SK-N-SH (cell line): ENCODE results near the gene NEK10. TPM values are rescaled to one million over a fixed set of nuclear protein-coding genes. Genes with fewer than 3 reads are reported as not detected.

Source experiments
- CTCF ChIA-PET: fragments of 300-600, 350-600 bp; formaldehyde crosslinking; extraction: SDS; loops from one replicate; lab custom pipeline; 2021; lab: Yijun Ruan, JAX
- POLR2A ChIA-PET: fragments of 350-600 bp; sonication (Branson Sonifier 250); formaldehyde crosslinking; extraction: SDS; loops from one replicate; lab custom pipeline; 2020; ENCODE audit warnings: antibody characterized with exemption, inconsistent platforms; lab: Yijun Ruan, JAX
- DNase-seq: peaks from one replicate; pipeline ENCODE4 v3.0.0; 2012
- H2AFZ ChIP-seq: fragments of 200-600 bp; sonication (generic); 2 replicates; pipeline ENCODE4 v1.8.1; 2016; ENCODE audit warnings: antibody characterized with exemption, mild to moderate bottlenecking, low read depth
- H3F3A ChIP-seq: fragments of 200-600 bp; sonication (generic); replicated peaks from 2 replicates; pipeline ENCODE3; 2016; ENCODE audit warnings: antibody characterized with exemption, mild to moderate bottlenecking; ENCODE audit not compliant: insufficient read depth
- H3K27ac ChIP-seq, 2 experiments: fragments of 200-500 bp in 1 of 2; fragments of 200-600 bp in 1 of 2; sonication (Bioruptor generic) in 1 of 2; sonication (generic), shearing (Covaris generic) in 1 of 2; 2 replicates each; pipeline versions ENCODE4 v1.5.1 to v1.6.1; 2014 to 2016; ENCODE audit warnings: low read depth in 2 of 2, inconsistent platforms in 1 of 2, low read length in 1 of 2, mild to moderate bottlenecking in 1 of 2, mixed read lengths in 1 of 2
- H3K27me3 ChIP-seq: fragments of 200-600 bp; sonication (generic), shearing (Covaris generic); 2 replicates; pipeline ENCODE4 v1.6.1; 2016; ENCODE audit warnings: mixed run types; ENCODE audit not compliant: insufficient read depth
- H3K36me3 ChIP-seq, 2 experiments: fragments of 200-500 bp in 1 of 2; fragments of 200-600 bp in 1 of 2; sonication (Bioruptor generic) in 1 of 2; sonication (generic) in 1 of 2; replicated peaks in 1 of 2; 2 replicates each; pipeline versions ENCODE3 to v1.5.1; 2014 to 2016; ENCODE audit warnings: low read length in 1 of 2, mild to moderate bottlenecking in 1 of 2; ENCODE audit not compliant: insufficient read depth in 2 of 2, control insufficient read depth in 1 of 2
- H3K4me1 ChIP-seq, 2 experiments: fragments of 200-500 bp in 1 of 2; fragments of 200-600 bp in 1 of 2; sonication (Bioruptor generic) in 1 of 2; sonication (generic), shearing (Covaris generic) in 1 of 2; 2 replicates each; pipeline versions ENCODE4 v1.5.1 to v1.6.1; 2014 to 2016; ENCODE audit warnings: low read depth in 1 of 2, low read length in 1 of 2, mixed run types in 1 of 2; ENCODE audit not compliant: insufficient read depth in 2 of 2, control insufficient read depth in 1 of 2
- H3K4me2 ChIP-seq: fragments of 200-600 bp; sonication (generic), shearing (Covaris generic); 2 replicates; pipeline ENCODE4 v1.6.1; 2017; ENCODE audit warnings: mixed run types
- H3K4me3 ChIP-seq, 2 experiments: fragments of 200-500 bp in 1 of 2; fragments of 200-600 bp in 1 of 2; sonication (Bioruptor generic) in 1 of 2; sonication (generic), shearing (Covaris generic) in 1 of 2; 2 replicates each; pipeline versions ENCODE4 v1.5.1 to v1.8.1; 2014 to 2016; ENCODE audit warnings: low read depth in 2 of 2, inconsistent platforms in 1 of 2, low read length in 1 of 2, mild to moderate bottlenecking in 1 of 2, mixed read lengths in 1 of 2, moderate library complexity in 1 of 2
- H3K79me2 ChIP-seq: fragments of 200-600 bp; sonication (generic); 2 replicates; pipeline ENCODE4 v1.8.1; 2017; ENCODE audit warnings: mild to moderate bottlenecking; ENCODE audit not compliant: insufficient read depth
- H3K9ac ChIP-seq: fragments of 200-600 bp; sonication (generic); 2 replicates; pipeline ENCODE4 v1.6.1; 2017; ENCODE audit warnings: mixed run types
- H3K9me2 ChIP-seq: fragments of 200-600 bp; sonication (generic); 2 replicates; pipeline ENCODE4 v1.6.1; 2017; ENCODE audit warnings: mixed run types
- H3K9me3 ChIP-seq: fragments of 200-600 bp; sonication (generic); 2 replicates; pipeline ENCODE4 v1.6.1; 2017; ENCODE audit warnings: mixed run types, mild to moderate bottlenecking, moderate library complexity
- H4K20me1 ChIP-seq: fragments of 200-600 bp; sonication (generic); 2 replicates; pipeline ENCODE4 v1.6.1; 2017; ENCODE audit warnings: mild to moderate bottlenecking, mixed run types; ENCODE audit not compliant: insufficient read depth
- CHD2 ChIP-seq: fragments of 150-350 bp; IDR thresholded peaks from 2 replicates; pipeline ENCODE4 v1.6.1; 2018; ENCODE audit warnings: low read length; ENCODE audit not compliant: partially characterized antibody
- CTCF ChIP-seq: fragments of 200-600 bp; sonication (generic); IDR thresholded peaks from 2 replicates; pipeline ENCODE4 v1.6.1; 2017; ENCODE audit warnings: antibody characterized with exemption, mild to moderate bottlenecking, moderate library complexity
- EP300 ChIP-seq, 2 experiments: IDR thresholded peaks; 2 replicates each; pipeline versions ENCODE4 v1.4.0 to v1.6.1; 2012; ENCODE audit warnings: borderline replicate concordance in 1 of 2, low read depth in 1 of 2, low read length in 1 of 2
- EZH2phosphoT487 ChIP-seq: fragments of 200-600 bp; sonication (generic); IDR thresholded peaks from 2 replicates; pipeline ENCODE4 v1.6.1; 2017; ENCODE audit warnings: low read depth, mixed run types, mild to moderate bottlenecking, antibody characterized with exemption, moderate library complexity, borderline replicate concordance
- FOSL2 ChIP-seq: IDR thresholded peaks from 2 replicates; pipeline ENCODE4 v1.4.0; 2012; ENCODE audit warnings: low read depth, mild to moderate bottlenecking, moderate library complexity, borderline replicate concordance
- FOXJ3 ChIP-seq: sonication (generic); formaldehyde crosslinking; IDR thresholded peaks from 2 replicates; pipeline ENCODE4 v1.5.1; 2020; ENCODE audit warnings: mild to moderate bottlenecking, missing genetic modification reagents
- GABPA ChIP-seq: IDR thresholded peaks from 2 replicates; pipeline ENCODE4 v1.4.0; 2012; ENCODE audit warnings: low read depth, mild to moderate bottlenecking
- GATA2 ChIP-seq: sonication (generic); formaldehyde crosslinking; IDR thresholded peaks from 2 replicates; pipeline ENCODE4 v1.5.0; 2020; ENCODE audit warnings: mild to moderate bottlenecking, missing genetic modification reagents
- JUND ChIP-seq: IDR thresholded peaks from 2 replicates; pipeline ENCODE4 v1.4.0; 2012
- MEF2A ChIP-seq: IDR thresholded peaks from 2 replicates; pipeline ENCODE4 v1.4.0; 2012; ENCODE audit warnings: low read depth, borderline replicate concordance
- NFIC ChIP-seq: IDR thresholded peaks from 2 replicates; pipeline ENCODE4 v1.4.0; 2012; ENCODE audit warnings: borderline replicate concordance
- RAD21 ChIP-seq: IDR thresholded peaks from 2 replicates; pipeline ENCODE4 v1.6.1; 2012; ENCODE audit warnings: mild to moderate bottlenecking, low read length
- RCOR1 ChIP-seq: fragments of 150-350 bp; IDR thresholded peaks from 2 replicates; pipeline ENCODE4 v1.6.1; 2017; ENCODE audit warnings: antibody characterized with exemption, low read length
- RFX5 ChIP-seq: IDR thresholded peaks from 2 replicates; pipeline ENCODE4 v1.6.1; 2012; ENCODE audit warnings: mild to moderate bottlenecking, improper control_type of control experiment, low read length
- RXRA ChIP-seq: IDR thresholded peaks from 2 replicates; pipeline ENCODE4 v1.4.0; 2012; ENCODE audit warnings: low read depth, mild to moderate bottlenecking, borderline replicate concordance
- SIN3A ChIP-seq: IDR thresholded peaks from 2 replicates; pipeline ENCODE4 v1.6.1; 2012; ENCODE audit warnings: low read depth, mild to moderate bottlenecking, low read length, moderate library complexity, borderline replicate concordance
- TCF12 ChIP-seq: IDR thresholded peaks from 2 replicates; pipeline ENCODE4 v1.4.0; 2012
- USF2 ChIP-seq: fragments of 150-350 bp; IDR thresholded peaks from 2 replicates; pipeline ENCODE4 v1.6.1; 2017; ENCODE audit warnings: antibody characterized with exemption, low read length, low read depth, borderline replicate concordance
- ZBTB33 ChIP-seq: IDR thresholded peaks from 2 replicates; pipeline ENCODE4 v1.4.0; 2012; ENCODE audit warnings: low read depth, borderline replicate concordance
- WGBS: methylation state at CpG from one replicate; pipeline ENCODE4 v1.1.6; 2017; ENCODE audit warnings: low lambda C conversion rate; 5-methylcytosine and 5-hydroxymethylcytosine counted together
- polyA plus RNA-seq, 3 experiments: library from polyadenylated mRNA; depleted of rRNA; stranded (reverse); fragments of >200 nt; gene quantifications; 2 replicates each; pipeline ENCODE4 v1.2.3, GENCODE V29; 2012
- TF ChIP-seq, protein P1 (sequence below): IDR thresholded peaks from 2 replicates; pipeline ENCODE4; 2012

NEK10 gene
- polyA plus RNA-seq, 1 of the 3 experiments (the other 2 are of a cell fraction), result 1.0 TPM

DNA sequence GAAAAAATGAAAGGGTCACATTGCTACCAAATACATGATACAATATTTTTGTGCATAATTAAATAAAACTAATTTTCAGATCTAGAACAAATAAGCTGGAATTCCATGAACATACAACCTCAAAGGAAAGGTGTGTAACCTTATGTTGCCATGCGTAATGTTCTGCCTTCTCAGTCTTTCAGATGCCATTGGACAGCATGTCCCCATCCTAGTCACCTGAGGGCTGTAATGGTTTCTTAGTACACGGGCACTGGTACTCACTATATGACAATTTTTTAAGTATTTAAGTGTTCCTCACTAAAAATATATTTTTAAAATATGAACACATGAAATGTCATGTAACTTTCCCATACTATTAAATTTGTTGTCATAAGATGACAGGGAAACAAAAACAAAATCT, 24.1 kb downstream of the NEK10 start (continued):
- TF ChIP-seq USF2, result no peak
- no peak for TF ChIP-seq RCOR1
- TF ChIP-seq NFIC, result no peak
- no peak for TF ChIP-seq MEF2A

DNA sequence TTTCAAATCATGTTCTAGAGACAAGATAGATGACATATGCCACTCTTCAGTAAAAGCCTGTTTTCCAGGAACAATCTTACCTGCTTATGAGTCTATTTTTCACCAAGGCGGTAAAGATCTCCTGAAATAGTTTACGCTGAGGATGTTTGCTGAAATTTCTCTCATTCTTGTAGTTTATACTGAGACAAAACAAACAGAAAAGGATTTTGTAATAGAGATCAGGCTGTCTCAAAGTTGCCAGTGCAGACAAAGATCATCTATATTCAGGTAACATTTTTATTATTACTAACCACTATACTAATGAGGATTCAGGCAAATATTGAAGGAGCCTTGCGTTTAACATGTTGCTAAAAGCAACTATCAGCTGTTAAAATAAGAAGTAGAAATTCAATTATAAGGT, 25.0 kb downstream of the NEK10 start:
- no peak for DNase-seq
- no peaks in the 10 kb centered on the region for H3K79me2 ChIP-seq
- H3K4me3 ChIP-seq, result no peak overlapping the region
- no peaks in the 10 kb centered on the region; a peak in 1 of 4 replicates for H3K4me1 ChIP-seq
- no peak for TF ChIP-seq FOSL2
- no peak for TF ChIP-seq FOXJ3 (CRISPR knock-in tag)
- no peak for TF ChIP-seq RXRA
- TF ChIP-seq ZBTB33, result no peak
- no peak for TF ChIP-seq EP300 (IDR thresholded peaks at IDR 0.05; ENCODE audit: borderline replicate concordance in 1 of 2, low read depth in 1 of 2, low read length in 1 of 2)
- TF ChIP-seq SIN3A, result no peak
- TF ChIP-seq EZH2phosphoT487, result no peak
- TF ChIP-seq RCOR1, result no peak
- TF ChIP-seq CTCF, result no peak
- no peak for TF ChIP-seq TCF12
- TF ChIP-seq CHD2, result no peak
- TF ChIP-seq RAD21, result no peak
- TF ChIP-seq GABPA, result no peak
- TF ChIP-seq, protein P1, sequence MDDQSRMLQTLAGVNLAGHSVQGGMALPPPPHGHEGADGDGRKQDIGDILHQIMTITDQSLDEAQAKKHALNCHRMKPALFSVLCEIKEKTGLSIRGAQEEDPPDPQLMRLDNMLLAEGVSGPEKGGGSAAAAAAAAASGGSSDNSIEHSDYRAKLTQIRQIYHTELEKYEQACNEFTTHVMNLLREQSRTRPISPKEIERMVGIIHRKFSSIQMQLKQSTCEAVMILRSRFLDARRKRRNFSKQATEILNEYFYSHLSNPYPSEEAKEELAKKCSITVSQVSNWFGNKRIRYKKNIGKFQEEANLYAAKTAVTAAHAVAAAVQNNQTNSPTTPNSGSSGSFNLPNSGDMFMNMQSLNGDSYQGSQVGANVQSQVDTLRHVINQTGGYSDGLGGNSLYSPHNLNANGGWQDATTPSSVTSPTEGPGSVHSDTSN, result no peak
- TF ChIP-seq RFX5, result no peak
- no peak for TF ChIP-seq JUND
- no peak for TF ChIP-seq GATA2 (CRISPR knock-in tag)
- no peak overlapping the region for H3K27ac ChIP-seq
- H3K9me2 ChIP-seq, result no peaks in the 10 kb centered on the region
- no peaks in the 10 kb centered on the region for H3K9me3 ChIP-seq
- H2AFZ ChIP-seq, result no peak overlapping the region
- H3K36me3 ChIP-seq, result no peaks in the 10 kb centered on the region
- ChIA-PET POLR2A (no interaction called here), CTCF (interaction anchor here (0.8 to 1.7 kb wide), 2 partner anchors 14 to 126 kb away, joined by 3 to 4 read pairs; no protein-coding TSS in a partner anchor)
- 94% methylated on average over 3 of the region's 3 CpGs for WGBS
- no peak overlapping the region for H3K4me2 ChIP-seq
- no peak overlapping the region for H3K9ac ChIP-seq
- no peaks in the 10 kb centered on the region for H3F3A ChIP-seq
- no peaks in the 10 kb centered on the region for H4K20me1 ChIP-seq
- H3K27me3 ChIP-seq, result no peaks in the 10 kb centered on the region
